GM21576 (cell line): ENCODE data around the gene SCNN1A.
A peak's percentile ranks its signal among the peaks of the same experiment; 100 is the strongest.

Experiments
- ATAC-seq: cut with Tn5 transposase; IDR thresholded peaks from one replicate; pipeline ENCODE4 v1.9.1; 2021; ENCODE audit warnings: mild to moderate bottlenecking, moderate library complexity; ENCODE audit not compliant: unreplicated experiment

The SCNN1A gene

DNA sequence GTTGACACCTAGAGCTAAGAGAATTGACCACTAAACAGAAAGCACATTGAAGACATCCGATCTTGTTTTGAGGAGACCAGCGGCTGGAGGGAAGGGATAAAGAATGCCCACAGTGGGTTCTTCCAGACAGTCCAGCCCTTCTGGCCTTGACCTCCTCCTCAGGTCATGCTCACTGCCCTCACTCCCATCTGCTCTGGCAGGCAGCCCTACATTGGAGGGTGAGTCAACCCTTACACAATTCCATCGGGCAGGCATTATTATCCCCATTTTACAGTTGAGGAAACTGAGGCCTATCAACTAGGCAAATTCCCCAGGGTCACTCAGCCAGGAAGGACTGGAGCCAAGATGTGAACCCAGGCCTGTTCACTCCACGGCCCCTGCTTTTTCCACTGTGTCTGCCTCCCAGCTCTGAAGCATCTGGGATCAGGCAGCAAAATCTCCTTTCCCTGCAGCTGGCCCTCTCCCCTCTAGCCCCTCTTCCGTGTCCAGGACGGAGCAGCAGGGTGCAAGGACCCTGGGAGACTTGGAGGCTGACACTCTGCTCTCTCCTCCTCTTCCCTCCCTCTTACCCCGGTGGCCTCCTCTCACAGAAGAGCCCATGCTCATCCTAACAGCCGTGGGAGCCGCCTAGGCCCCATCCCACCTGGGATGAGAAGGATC, 5.3 kb downstream of the SCNN1A start:
- ATAC-seq: no peak

DNA sequence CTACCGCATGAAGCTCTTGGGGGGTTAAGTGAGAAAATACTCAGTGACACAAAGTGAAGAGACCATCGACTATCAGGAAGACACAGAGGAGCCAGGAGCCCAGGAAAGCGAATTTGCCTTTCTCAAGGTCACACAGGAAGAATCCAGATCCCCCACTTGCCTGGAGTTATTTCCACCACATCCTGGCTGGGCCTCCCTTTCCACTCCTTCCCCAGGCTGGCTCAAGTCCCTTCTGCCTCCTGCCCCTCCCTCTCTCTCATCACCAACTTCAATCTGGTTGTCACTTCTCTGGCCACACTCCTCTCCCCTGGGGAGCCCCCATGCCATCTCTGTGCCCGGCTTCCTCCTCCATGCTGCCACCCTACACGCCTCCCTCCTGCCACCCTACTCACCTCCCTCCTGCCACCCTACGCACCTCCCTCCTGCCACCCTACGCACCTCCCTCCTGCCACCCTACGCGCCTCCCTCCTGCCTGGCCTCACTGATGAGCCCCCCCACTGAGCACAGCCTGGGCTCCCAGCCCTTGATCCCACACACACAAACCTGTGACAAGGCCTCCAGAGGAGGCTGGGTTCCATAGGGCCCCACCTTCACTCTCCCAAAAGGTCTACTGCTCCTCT, 6.3 kb downstream of the SCNN1A start:
- no peak for ATAC-seq

DNA sequence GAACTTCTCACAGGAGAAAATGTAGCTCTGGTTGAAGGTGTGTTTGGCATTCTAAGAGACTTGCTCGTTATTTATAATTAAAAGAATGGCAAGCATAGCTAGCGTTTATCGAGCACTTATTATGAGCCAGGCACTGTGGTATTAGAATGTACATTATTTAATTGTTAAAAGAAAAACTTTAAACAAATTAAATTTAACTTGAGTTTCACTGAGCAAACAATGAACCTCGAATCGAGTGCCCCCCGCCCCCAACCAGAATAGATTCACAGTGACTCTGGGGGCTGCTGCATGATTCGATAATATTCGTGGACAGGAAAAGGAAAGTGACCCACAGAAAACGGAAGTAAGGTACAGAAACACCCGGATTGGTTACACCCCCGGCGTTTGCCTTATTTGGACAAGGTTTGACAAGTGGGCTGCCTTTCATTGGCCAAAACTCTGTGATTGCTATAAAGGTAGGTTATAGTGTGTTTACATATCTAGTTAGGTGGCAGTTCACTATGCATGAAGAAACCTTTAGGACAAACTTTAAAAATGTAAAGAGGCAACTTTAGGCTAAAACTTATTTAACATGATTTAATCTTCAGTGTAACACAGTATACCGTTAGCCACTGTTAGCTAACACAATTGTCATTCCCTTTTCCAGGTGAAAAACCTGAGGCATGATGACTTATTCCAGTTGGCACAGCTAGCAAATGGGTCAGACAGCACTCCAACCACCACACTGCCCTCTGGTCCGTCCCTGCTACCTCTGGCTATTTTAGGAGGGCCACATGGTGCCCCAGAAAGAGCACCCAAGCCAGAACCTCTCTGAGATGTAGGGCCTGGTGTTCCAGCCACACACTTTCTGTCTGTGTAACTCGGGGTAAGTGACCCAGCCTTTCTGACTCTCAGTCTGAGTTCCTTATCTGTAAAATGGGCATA, 7.1 kb downstream of the SCNN1A start:
- no peak for ATAC-seq

DNA sequence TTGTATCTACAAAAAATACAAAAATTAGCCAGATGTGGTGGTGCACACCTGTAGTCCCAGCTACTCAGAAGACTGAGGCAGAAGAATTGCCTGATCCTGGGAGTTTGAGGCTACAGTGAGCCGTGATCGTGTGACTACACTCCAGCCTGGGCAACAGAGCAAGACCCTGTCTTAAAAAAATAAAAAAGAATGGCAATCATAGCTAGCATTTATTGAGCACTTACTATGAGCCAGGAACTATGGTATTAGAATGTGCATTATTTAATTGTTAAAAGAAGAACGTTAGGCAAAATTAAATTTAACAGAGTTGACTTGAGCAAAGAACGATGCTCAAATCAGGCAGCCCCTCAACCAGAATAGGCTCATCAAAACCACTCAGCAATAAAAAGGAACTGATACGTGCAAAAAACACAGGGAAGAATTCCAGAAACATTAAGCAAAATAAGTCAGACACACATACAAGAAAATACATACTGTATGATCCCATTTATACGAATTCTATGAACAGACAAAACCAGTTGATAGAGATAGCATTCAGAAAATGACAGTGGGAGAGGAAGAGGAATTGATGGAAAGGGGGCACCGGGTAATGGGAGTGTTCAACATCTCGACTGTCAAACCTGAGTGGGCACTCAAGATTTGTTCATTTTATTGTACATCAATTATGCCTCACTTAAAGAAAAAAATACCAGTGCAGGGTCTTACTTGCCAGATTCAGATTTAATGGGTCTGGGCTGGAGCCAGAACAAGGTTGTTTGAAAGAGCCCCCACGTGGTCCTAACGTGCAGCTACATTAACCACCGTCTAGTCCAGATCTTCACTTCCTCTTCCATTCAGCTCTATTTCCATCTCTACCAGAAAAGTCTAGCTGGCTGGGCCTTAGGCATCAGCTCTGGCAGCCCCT, 8.0 kb downstream of the SCNN1A start:
- peak; percentile 80 for ATAC-seq

DNA sequence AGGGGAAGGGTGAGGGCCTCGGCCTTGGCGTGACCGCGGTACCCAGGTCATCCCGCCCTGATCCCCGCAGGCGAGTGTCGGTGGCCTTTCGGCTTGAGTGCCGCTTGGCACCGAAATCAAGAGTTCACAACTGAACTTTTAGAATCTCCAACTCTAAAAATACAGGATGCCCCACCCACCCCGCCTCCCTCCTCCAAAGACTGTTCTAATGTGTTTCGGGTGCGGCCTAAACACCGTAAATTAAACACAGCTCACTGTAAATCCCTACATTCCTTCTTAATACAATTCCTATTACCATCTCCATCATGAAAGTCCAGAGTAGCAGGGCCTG, 11.4 kb downstream of the SCNN1A start:
- ATAC-seq: no peak

DNA sequence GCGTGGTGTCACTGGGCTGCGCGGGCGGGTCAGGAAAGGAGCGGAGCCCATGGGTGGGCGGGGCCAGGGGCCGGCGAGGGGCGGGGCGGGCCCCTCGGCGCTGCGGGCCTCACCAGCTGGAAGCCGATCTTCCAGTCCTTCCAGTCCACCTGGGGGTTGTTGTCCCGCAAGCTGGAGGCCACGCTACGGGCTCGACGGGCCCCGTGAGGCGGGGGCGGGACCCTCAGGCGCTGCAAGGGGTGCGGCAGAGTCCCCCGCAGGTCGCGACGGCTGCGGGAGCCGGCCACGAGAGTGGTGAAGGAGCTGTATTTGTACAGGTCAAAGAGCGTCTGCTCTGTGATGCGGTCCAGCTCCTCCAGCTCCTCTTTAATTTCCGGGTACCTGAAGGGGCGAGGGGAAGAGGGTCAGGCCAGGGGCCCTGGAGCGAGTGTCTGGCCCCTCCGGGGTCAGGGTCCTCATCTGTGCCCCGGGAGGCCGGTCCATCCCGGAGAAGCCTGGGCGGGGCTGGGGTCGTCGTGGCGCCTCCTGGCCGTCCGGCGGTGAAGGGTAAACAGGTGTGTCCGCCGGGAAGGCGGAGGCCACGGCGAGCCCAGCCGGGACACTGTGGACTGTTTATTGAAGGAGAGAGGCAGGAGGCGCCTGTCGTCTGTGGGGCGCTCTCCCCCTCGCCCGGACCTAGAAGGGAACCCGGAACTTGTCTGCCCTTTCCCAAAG, 11.9 kb downstream of the SCNN1A start:
- ATAC-seq: no peak

DNA sequence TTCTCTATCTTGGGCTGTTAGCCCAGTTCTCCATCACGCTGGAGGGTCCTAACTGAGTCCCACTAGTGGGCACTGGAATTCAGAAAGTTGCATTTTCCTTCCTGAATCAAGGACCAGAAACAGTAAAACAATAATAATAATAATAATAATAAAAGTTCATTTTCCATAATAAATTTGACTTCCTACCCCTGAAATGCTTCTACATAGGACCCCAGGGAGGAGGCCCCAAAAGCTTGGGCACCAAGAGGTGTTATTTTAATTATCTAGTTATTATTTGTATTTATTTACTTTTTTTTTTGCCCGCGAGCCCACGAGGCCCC, 12.4 kb downstream of the SCNN1A start:
- no peak for ATAC-seq

DNA sequence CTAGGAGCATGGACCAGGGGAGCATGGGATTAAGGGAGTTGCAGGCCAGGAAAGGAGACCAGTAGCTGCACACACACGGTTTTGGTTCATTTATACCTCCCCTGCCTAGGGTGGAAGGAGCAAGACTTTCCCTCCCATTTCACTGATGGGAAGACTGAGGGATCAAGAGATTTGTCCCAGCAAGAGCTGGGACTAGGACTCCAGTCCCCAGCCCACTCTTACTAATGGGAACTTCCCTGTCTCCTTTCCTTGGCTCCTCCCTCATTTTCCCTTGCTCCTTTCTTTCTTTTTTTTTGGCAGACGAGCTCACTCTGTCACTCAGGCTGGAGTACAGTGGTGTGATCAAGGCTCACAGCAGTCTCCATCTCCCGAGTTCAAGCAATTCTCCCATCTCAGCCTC, 13.0 kb downstream of the SCNN1A start:
- ATAC-seq: no peak

DNA sequence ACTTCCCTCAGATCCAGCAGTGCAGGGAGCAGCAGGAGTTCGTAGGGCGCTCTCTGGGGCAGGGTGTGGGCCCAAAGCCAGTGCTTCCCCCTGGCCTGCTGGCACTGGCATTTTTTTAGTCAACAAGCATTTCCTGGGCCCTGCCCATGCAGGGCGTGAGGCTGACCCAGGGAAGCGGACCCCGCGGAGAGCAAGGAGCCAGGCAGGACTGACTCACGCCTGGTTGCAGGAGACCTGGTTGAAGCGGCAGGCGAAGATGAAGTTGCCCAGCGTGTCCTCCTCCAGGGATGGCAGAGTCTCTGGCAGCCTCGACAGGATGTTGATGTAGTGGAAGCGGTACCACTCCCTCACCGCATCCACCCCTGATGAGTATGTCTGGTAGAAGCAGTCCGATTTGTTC, 13.5 kb downstream of the SCNN1A start:
- no peak for ATAC-seq

DNA sequence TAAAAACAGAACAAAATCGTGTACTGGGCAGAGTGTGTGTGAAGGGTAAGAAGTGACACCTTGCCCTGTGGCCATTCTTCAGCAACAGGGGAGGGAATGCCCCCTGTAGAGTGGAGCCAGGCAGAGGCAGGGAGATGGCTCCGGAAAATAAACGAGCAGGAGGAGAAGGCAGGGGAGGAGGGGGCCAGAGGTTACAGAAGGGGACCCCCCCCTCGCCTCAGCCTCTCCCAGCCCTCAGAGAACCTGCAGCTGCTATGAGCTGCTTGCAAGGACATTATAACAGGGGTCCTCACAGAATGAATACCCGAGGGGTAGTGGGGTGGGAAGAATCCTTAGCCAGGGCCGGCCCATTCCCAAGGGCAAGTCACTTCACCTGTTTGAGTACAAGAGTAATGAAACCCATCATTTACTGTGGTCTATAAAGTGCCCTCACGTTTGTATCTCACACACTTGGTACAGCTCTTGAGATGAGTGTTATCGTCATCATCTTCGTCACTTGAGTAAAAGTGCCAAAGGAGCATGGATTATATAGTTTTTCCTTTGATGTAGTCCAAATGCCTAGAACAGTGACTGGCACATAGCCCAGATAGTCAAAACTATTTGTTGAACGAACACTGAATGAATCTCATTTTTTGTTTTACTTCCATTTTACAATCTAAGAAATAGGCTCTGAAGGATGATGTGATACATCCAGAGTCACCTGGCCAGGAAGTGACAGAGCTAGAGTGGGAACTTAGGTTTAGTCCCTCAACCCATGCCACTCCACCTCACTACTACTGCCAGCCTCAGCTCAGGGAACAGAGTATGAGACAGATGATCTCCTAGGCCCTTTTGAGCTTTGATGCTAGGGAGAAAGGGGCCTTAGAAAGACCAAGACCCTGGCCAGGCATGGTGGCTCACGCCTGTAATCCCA, 14.5 kb downstream of the SCNN1A start:
- no peak for ATAC-seq

DNA sequence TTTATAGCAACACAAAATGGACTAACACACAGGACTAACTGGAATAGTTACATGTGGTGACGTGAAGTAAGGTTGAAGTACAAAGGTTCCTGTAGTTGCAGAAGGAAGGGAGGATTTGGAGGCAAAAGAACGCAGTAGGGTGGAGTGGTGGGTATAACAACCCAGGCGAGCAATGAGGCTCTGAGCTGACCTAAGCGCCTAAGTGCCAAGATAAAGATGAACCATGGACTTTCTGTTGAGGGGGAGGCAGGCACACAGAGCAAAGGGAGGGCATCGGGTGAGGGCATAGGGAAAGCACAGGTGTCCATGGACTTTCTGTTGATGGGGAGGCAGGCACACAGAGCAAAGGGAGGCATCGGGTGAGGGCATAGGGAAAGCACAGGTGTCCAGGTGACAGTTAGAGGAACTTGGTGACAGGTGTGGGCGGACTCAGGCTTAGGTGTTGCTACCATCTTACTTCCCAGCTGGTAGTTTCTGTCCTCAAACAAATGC, 15.2 kb downstream of the SCNN1A start:
- ATAC-seq: no peak

DNA sequence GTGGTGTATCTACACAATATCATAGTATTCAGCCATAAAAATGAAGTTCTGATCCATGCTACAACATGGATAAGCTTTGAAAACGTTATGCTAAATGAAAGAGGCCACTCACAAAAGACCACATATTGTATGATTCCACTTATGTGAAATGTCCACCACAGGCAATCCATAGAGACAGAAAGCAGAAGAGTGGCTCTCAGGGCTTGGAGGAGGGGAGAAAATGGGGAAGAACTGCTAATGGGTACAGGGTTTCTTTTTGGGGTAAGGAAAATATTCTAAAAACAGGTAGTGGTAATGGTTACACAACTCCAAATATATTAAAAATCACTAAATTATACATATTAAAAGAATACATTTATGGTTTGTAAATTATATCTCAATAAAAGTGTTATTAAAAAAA, 16.5 kb downstream of the SCNN1A start:
- no peak for ATAC-seq

DNA sequence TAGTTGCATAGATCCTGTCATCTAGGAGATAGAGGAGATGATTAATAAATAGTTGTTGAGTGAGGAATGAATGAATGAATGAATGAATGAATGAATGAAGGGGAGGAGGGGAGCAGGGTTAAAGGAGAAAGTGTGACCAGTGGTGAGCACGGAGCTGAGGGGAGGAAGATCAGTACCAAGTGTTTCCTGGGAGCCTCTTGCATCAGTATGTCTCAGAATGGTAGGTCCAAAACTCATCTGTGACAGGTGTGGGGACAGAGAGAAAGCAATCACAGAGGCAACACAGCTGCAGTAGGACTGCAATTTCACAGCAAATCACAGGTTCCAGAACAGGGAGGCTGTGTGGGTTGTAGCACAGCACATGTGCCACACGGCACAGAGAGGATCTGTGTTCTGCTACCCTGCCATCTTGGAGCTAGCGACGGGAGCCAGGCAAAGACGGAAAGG, 19.0 kb downstream of the SCNN1A start:
- ATAC-seq: no peak

DNA sequence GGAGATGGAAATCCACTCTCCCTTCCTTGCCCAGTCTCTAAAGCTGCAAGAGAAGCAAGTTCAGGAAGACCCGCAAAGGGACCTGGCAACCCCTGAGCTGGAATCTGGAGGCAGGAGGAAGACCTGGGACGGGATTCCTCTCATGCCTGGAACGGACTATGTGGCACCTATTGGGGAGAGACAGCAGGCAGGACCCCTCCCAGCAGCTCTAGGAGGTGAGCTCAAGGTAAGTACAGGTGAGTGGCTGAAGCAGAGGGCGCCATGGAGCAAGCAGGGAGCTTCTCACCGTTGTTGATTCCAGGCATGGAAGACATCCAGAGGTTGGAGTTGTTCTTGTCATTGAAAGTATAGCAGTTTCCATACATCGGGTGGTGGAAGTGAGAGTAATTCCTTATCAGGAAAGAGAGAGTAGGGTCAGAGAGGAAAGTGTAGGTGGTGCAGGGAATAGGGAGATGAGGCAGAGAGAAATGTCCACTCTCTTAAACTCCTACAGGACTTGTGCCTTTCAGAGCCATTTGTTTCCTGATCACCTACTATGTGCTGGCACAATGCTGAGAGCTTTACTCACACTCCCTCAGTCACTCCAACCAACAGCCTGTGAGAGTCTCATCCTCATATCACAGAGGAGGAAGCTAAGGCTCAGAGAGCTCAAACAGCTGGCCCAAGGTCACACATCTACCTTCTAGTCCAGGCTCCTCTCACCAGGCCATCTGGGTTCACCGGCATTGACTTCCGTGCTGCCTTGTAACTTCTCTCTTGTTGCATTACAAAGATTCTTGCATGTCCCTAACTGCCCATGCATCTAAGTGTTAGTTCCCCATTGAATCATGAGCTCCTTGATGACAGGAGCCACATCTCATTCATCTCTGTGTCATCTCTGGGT, 19.6 kb downstream of the SCNN1A start:
- ATAC-seq: no peak

DNA sequence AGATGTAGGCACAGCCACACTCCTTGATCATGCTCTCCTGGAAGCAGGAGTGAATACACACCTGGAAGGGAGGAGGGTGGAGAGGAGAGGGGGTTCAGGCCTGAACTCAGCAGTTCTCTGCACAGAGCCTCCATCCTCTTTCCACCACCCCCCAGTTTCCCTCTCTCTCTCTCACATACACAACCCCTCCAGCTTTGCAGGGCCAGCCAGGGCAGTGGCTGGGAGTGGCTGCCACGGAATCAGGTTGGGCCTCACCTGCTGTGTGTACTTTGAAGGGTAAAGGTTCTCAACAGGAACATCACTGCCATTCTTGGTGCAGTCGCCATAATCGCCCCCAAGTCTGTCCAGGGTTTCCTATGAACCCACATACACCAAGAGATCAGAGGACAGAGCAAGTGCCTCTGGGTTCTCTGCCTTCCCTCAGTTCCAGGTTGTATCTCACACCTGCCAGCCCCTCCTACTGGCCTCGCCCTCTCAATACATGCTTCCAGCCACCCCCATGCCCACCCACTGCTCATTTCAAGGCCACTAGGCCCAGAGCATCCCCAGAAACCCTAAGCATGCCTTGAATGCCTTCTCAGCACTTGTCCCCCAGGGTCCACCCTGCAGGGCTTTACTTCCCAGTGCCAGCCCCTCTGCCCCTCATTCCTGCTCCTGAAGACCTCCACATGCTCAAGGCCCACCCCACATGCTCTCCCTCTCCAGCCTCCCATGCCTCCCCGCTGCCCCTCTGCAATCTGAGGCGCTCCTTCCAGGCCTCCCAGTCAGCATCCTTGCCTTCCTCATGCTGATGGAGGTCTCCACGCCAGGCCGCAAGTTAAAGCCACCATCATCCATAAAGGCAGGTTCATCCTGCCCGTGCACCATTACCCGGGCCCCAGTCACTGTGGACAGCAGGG, 20.6 kb downstream of the SCNN1A start:
- ATAC-seq: no peak

DNA sequence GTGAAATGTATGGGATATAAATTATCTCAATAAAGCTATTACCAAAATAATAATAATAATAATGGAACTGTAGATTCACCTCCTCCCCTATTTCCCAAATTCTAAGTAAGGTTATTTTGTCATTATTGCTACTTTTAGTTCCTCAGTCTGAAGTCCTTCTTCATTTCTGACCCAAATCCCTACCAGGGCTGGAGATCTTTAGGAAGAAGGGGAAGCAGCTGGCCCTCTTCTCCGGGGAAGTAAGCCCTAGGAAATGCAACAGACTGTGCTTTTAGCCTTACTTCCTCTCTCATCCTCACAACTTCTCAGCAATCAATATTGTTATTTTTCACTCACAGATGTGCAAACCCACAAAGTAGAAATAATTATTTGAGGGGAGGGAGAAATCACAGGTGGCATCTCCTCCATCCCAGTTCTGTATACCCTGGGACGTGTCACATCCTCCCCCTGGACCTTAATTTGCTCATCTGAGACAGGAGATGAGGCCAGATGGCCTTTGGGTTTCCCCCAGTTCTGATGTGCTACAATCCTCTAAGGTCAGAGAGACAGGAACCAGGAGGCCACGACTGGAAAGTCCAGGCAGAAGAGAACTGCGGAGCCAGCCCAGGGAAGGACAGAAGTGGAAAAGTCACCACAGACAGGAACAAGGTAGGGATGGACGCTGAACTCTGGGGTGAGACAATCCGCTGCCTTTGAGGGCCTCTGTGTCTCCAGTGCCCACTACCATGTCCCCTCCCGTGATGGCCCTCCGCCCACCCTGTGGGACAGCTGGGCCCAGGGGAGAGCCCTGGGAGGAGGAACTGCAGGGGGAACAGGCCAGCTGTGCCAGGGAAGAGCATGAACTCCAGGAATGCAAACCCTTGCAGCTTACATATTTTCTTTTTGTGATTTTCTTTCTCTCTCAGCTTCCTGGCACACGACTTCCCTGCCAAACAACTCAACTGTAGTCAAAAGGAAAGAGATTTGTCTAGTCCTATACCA, 22.9 kb downstream of the SCNN1A start:
- ATAC-seq: no peak
